Urothelium cell line (cell line): ENCODE measurements around the gene TNNT3.

ENCODE experiments used
- DNase-seq: peaks from one replicate; pipeline ENCODE4 v3.0.0; 2011; ENCODE audit warnings: low spot score, mixed read lengths
- FAIRE-seq: peaks from 2 replicates; lab custom pipeline; 2011; peaks lifted over from hg19 to GRCh38; lab: Jason Lieb, UNC

TNNT3 gene

DNA sequence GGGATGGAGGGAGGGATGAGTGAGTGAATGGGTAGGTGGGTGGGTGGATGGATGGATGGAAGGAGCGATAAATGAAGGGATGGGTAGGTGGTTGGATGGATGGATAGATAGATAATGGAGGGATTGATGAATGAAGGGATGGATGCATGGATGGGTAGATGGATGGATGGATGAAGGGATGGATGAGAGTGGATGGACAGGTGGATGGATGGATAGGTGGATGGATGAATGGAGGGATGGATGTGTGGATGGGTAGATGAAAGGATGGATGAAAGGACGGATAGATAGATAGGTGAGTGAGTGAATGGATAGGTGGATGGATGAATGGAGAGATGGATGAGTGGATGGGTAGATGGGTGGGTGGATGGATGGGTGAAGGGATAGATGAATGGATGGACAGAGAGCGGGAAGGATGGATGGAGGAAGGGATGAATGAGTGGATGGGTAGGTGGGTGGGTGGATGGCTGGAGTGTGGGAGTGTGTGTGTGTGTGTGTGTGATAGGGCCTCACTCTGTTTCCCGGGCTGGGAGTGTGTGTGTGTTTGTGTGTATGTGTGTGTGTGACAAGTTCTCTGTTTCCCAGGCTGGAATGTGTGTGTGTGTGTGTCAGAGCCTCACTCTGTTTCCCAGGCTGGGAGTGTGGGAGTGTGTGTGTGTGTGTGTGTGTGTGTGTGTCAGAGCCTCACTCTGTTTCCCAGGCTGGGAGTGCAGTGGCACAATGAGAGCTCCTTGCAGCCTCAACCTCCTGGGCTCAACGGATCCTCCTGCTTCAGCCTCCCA lies 25.7 kb upstream of the TNNT3 start:
- FAIRE-seq: no peak
- no peak for DNase-seq

DNA sequence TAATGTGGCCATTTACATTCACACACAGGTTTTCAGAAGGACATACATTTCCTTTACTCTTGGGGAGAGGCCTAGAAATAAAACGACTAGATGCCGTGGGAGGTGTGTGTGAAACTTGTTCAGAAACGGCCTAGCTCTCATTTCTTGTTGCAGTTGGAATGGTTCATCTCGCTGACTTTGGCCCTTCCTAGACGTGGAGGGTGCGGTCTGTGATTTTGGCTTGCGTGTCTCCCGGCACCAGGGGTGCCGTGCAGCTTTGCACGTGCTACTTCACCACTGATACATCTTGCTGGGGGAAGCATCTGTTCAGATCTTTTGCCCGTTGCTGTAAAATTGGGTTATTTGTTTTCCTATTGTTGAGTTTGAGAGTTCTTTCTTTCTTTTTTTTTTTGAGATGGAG lies 24.7 kb upstream of the TNNT3 start:
- no peak for DNase-seq
- FAIRE-seq: no peak

DNA sequence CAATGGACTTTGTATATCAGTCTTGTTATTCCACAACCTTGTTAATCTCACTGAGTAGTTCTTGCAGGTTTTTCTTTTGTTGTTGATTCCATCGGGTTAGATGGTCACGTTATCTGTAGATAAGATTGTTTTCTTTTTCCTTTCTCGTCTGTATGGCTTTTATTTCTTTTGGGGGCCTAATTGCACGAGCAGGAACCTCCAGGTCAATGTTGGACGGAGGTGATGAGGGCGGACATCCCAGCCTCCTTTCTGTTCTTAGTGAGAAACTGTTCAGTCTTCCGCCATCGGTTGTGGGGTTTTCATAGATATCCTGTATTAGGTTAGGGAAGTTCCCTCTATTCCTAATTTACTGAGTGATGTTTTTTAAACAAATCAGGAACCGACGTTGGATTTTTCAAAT lies 23.0 kb upstream of the TNNT3 start:
- DNase-seq (no peak), FAIRE-seq (no peak)

DNA sequence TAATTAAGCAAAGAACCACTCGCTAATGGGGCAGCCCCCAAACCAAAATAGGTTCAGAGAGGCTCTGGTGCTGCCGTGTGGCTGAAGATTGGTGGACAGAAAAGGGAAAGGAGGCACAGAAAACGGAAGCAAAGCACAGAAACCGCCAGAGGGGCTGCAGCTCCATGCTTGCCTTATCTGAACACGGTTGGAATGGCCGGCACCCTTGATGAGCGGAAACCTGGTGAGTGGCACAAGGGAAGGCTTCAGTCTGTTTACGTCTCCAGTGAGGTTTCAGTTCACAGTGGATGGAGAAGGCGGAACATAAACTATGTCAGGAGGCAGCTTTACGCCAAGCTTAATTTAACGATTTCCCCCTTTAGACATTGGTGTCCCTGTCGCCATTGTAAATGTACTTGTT lies 22.6 kb upstream of the TNNT3 start:
- FAIRE-seq (no peak), DNase-seq (no peak)

DNA sequence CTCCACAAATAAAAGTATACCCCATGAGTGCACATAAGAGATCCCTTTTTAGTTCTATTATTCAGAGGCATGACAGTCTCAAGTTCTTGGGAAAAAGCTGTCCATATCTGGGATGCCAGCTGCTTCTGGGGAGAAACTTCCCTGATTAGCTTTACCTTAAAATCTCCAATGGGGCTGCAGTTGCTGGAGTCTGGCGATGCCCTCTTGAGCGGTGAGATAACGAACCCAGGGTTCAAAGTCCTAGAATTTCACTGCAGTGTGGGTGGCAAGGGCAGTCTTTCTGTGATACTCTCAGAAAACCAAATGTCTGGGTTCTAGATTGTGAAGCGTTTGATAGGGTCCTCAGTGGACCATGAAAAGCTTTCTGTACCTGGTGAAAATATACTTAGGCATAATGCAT lies 20.4 kb upstream of the TNNT3 start:
- no peak for FAIRE-seq
- no peak for DNase-seq

DNA sequence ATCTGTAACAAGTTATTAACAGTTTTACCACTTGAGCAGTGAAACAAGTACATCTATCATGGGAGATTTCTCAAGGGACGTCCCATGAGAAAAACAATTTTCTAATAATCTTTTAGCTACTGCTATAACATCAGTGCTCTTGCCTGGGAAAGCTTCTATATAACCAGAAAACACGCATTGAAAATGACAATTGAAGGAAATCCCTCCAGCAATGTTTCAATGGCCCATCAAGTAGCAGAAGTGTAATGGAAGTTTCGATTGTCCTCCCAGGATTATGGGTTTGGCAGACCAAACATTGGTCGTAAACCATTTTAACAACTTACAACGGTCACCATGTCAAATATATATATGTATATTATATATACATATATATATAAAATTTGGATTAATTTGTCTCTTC lies 19.8 kb upstream of the TNNT3 start:
- FAIRE-seq (no peak), DNase-seq (no peak)

DNA sequence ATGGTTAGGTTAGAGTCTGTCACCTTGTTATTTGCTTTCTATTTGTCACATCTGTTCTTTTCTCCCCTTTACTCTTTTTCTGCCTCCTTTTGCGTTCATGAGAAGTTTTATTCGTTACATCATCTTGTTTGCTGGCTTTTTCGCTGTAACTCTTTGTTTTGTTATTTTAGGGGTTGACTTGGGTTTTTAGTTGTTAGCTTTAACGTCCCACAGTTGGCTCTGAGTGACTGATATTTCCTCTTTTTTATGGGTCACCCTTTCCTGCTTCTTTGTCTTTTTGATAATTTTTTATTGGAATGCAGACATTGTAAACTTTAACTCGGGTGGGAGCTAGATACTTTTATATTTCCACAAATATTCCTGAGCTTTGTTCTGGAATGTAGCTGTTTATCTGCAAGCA lies 13.3 kb upstream of the TNNT3 start:
- no peak for DNase-seq
- FAIRE-seq: no peak

DNA sequence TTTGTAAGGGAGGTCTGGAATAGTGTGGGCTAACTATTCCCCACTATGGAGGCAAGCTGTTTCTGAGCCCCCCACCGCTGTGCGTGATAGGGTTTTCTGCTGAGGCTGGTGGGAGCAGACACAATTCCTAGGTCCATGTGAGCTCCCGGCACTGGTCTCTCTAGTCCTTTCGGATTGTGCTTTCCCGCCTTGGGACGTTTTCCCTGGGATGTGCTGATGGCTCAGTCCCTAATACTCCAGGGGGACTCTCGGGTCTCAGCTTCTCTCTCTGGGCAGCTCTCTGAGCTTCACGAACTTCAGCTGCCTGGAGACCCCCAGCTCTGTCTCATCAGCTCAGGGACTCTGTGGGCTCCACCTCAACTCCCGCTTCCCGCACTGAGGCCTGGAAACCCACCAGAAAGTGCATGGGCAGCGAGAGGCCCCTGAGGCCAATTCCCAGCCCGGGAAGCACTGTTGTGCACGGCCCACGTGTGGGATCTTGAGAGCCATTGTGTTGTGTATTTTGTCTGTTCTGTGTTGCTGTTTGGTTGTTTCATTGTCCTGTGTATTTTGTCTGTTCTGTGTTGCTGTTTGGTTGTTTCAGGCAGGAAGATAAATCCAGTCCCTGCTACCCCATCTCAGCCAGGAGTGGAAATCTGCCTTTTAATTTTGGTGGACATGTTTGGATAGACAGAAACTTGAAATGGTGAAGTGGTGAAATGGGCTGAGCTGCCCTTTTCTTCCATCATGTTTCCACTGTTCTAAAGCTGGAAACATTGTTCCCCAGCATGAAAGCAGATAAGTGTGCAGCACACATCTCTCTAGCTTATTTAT lies 12.7 kb upstream of the TNNT3 start:
- FAIRE-seq (no peak), DNase-seq (no peak)

DNA sequence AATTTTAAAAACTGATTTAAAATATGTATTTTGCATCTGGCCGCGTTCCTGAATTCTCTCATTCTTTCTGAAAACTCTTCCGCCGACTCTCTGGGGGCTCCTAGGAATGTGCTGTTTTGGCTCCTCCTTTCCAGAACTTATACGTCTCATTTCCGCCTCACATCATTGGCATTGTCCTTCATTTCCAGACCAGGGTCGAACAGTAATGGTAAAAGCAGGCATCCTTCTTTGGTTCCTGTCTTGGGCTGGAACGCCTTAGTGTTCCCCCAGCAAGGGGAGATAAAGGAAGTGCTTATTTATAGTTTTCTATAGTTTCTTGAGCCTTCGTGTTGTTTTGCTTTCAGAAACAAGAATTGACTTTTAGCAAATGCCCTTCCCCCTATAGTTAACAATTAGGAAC lies 10.9 kb upstream of the TNNT3 start:
- FAIRE-seq: no peak
- DNase-seq: no peak

DNA sequence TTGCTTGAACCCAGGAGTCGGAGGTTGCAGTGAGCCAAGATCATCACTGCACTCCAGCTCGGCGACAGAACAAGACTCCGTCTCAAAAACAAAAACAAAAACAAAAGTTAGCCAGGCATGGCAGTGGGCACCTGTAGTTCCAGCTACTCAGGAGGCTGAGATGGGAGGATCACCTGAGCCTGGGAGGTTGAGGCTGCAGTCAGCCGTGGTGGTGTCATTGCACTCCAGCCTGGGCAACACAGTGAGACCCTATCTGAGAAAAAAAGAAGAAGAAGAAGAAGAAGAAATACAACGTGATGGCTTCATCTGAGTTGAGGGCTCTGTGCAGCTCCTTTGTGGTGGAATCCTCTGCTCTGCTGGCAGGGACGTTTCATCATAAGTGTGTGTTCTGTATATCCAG lies 10.0 kb upstream of the TNNT3 start:
- DNase-seq (no peak), FAIRE-seq (no peak)

DNA sequence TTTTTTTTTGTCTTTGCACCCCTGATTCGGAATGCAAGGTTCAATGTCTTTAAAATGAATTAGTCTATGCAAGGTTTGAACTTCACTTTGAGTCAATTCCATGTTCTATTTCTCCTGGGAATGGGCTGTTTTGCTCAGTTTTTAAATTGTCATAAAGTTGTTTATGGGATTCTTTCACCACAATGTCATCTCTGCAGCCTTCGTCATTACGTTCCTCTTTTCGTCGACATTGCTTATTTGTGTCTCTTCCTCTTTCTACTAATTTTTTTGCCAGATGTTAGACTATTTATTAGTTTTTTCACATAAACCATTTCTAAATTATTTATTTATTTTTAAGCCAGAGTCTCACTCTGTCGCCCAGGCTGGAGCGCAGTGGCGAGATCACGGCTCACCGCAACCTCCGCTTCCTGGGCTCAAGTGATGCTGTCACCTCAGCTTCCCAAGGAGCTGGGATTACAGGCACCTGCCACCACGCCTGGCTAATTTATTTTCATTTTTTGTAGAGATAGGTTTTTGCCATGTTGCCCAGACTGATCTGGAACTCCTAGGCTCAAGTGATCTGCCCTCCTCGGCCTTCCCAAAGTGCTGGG lies 7.1 kb upstream of the TNNT3 start:
- DNase-seq (no peak), FAIRE-seq (no peak)

DNA sequence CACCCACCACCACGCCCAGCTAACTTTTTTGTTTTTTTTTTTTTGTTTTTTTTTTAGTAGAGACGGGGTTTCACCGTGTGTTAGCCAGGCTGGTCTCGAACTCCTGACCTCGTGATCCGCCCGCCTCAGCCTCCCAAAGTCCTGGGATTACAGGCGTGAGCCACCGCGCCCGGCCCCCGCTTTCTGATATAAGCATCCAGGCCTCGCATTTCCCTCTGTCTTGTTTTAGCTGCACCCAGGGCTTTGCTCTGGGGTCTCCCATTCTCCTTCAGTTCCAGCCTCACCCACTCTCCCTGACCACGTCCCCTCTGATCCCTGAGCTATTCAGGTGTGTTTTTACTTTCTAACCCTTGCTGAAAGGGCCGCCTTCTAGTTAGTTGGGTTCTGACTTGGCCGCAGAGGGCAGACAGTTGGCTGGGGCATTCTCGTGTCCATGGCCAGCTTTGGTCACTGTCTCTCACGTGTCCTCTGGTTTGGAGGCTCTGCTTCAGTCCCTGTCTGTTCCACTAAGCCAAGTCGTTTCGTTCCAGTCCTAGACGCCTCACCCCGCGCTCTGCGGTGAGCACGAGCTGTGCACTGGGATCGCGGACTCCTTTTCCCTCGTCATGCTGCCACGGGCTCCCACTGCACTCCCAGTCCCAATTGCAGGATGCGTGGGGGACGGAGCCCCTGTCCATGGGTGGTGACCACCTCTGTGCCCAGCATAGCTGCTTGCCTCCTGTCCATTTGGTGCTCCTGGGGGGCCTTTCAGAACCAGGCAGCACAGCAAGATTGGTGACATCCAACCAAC lies 6.0 kb upstream of the TNNT3 start:
- DNase-seq: no peak
- no peak for FAIRE-seq

DNA sequence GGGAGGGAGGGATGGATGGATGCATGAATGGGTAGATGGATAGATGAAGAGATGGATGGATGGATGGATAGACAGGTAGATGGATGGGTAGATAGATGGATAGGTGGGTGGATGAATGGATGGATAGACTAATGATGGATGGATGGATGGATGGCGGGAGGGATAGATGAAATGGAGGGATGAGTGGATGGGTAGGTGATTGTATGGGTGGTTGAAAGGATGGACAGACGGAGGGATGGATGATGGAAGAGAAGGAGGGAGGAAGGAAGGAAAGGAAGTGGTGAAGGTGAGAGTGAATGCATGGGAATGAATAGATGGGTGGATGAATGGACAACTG lies 3.7 kb upstream of the TNNT3 start:
- DNase-seq (no peak), FAIRE-seq (no peak)

DNA sequence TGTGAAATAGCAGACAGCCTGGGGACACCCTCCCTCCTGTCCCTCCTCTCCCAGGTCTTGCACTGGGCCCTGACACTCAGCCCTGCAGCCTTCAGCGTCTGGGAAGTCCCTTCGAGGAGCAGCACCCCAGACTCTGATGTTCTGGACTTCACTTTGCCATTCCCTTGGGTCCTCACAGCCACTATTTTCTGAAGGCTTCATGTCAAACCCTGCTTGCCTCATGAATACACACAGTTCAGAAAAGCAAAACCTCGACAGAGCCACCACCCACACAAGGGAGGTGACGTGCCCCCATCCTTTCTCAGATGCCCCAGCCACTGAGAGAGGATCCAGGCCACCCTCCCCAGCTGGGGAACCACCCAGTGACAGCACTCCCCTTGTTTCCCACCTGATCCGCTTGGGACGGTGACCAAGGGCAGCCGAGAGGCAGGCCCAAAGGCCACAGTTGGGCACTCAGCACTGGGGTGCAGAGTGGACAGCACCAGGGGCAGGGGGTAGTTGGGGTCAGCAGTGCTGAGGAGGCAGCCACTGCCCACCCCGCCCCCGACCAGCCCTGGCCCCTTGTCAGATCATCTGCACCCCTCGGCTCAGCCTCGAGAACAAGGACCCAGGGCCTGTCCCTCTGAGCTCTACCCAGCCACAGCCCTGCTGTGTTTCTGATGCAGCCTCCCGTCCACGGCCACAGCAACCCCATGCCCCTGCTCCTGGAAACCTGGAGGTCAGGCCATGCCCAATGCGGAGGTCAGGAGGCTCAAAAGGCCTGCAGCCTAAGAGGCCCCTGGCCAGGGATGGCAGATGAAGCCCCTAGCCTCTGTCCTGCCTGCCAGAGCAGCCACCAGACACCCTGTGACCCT lies 3.1 kb upstream of the TNNT3 start:
- FAIRE-seq: no peak

DNA sequence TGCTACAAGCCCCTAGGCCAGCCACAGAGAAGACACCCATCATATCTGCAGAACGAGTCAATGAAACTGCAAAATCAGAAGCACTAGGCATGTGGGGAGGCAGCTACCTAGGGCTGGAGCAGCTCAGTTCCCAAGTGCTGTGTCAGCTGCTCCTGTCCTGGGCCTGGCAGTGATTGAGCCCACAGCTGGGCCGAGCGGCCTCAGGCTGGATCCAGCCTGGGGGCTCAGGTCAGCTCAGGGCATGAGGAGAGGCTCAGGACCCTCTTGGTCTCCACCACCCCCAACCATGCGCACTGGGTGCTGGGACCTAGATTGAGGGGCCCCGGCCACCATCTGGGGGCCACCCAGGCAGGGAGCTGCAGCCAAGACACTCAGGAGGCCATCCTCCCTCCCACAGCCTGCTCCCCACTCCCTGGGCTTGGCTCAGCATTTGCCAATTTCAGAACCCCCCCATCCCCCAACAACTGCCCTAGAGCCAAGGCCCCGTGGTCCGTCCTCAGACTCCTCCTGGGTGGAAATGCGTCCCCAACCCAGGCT lies 2.4 kb upstream of the TNNT3 start:
- DNase-seq (no peak), FAIRE-seq (no peak)

More for the DNA sequence above, 3.1 kb upstream of the TNNT3 start:
- DNase-seq: no peak

DNA sequence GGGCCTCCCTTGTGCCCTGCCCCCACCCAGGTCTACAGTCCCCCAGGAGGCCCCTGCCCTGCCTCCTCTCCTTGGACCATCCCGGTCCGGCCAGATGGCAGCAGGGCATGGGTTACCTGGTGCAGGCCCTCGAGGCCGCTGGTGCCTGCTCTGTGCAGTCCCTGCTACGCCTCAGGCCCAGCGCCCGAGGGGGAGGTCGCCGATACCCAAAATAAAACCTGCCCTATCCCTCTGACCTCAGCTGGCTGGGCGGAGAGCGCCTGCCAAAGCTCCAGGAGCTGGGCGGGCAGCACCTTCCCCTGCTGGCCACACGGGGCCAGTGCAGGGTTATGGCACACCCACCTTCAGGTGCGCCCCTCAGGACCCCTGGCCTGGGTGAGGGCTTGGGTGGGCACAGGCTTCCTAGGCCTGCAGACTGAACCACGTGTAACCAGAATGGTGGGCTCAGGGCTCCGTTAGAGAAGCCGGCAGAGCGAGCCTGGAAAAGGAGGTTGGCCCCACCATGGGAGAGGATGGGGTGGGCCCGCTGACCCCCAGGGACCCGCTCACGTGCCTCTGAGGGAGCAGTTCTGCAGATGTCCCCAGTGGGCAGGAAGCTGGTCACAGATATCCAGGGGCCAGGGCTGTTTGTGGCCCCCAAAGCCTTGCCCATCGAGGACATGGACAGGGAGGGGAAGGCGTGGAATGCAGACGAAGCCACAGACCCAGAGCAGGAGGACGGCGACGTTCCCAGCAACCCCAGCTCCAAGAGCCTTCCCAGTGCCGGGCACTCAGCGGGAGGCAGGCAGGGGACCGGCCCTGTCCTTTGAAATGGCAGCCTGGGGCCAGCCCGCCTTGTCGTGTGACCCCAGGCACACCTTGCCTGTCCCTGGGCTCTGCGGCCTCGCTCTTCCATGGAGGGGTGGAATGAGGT lies 1.7 kb upstream of the TNNT3 start:
- no peak for FAIRE-seq
- no peak for DNase-seq

DNA sequence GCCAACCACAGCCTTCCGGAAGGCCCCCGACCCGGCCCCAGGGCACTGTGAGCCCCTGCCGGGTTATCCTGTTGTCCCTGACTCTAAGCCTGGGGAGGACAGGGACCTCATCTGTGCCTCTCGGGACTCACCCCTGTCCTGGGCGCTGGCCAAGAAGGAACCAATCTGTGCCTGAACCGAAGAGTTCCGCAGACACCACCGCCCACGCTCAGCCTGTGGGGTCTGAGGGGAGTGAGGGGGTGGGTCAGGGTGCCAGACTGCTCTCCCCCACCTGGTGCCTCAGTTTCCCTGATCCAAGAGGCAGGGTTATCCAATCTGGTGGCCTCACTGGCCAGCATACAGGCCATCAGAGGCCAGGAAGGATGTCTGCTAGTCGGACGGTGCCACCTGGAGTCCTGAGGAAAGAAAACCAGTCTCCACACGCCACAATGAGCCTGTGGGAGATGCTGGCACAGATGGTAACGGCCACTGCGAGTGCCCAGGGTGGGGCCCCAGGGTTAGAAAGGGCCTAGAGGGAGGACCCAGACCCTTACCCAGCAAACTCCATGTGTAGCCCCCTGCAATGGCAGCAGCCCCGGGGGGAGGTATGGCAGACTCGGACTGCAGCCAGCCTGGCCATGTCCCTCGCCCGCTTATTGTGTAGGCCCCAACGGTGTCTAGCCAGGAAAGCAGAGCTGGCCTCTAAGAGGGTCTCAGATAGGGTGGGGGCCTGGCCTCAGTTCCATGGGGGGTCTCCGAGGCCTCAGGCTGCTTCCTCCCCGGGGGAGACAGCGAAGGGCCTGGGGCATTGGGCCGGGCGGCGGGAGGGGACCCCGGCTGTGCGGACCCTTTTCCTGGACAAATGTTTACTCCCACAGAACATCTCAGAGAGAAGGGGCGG lies 827 bp upstream of the TNNT3 start:
- DNase-seq: no peak
- no peak for FAIRE-seq
